Measurements from ENCODE around the gene AGER.

DNA sequence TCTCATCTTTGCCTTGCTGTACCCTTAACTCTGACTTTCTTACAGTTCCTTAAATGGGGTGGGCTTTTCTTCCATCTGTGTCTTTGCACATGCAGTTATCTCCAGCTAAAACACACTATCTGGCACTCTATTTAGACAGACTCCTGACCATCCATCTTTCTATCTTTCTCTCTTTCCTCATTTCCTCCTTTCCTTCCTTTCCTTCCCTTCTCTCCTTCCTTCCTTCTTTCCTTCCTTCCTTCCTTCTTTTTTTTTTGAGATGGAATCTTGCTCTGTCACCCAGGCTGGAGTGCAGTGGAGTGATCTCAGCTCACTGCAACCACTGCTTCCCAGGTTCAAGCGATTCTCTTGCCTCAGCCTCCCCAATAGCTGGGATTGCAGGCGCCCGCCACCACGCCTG, 31.6 kb upstream of the AGER start:
- TF ChIP-seq EP300 (IDR thresholded peaks at IDR 0.05) (no peak), POLR2A (IDR thresholded peaks at IDR 0.05) (no peak)

Data from sigmoid colon (tissue), 4 donors.